Measurements from ENCODE around the gene ASB18.
"Not testable (repeated sequence)": the region's sequence is repeated elsewhere in the genome, so short reads cannot be mapped to it uniquely, and the experiment has no call there.

The ASB18 gene

GRCh38 chr2:236286873-236287545 lies 22.8 kb upstream of the ASB18 start:
- H3K4me3 ChIP-seq (ENCODE audit: control insufficient read depth in 1 of 7, extremely low read depth in 1 of 7, insufficient read depth in 4 of 7, low read depth in 2 of 7, low read length in 6 of 7): no peak overlapping the region
- ChIA-PET CTCF (no interaction called here), POLR2A (no interaction called here)
- WGBS (ENCODE audit: insufficient coverage): 98% methylated on average over 5 of the region's 7 CpGs
- peaks cover 0 to 14% (median 6%) of the 10 kb centered on the region in 5 experiments for H3K27me3 ChIP-seq (replicated peaks in 2 of 5; ENCODE audit: control insufficient read depth in 4 of 5, insufficient read depth in 5 of 5, low read length in 4 of 5)
- peaks cover 0 to 7% (median 0%) of the 10 kb centered on the region in 5 experiments for H3K9me3 ChIP-seq (ENCODE audit: control extremely low read depth in 1 of 5, control insufficient read depth in 4 of 5, insufficient read depth in 2 of 5, low read depth in 1 of 5, low read length in 4 of 5)
- no peak overlapping the region for H3K27ac ChIP-seq (ENCODE audit: insufficient read depth in 1 of 2, low read depth in 1 of 2, low read length in 2 of 2, poor library complexity in 1 of 2, severe bottlenecking in 2 of 2)
- DNase-seq: no peak
- H3K36me3 ChIP-seq (ENCODE audit: control insufficient read depth in 4 of 4, insufficient read depth in 4 of 4, low read length in 3 of 4): no peaks in the 10 kb centered on the region
- H3K4me1 ChIP-seq (ENCODE audit: control extremely low read depth in 1 of 4, control insufficient read depth in 4 of 4, insufficient read depth in 4 of 4, low read length in 3 of 4): no peaks in the 10 kb centered on the region

- POLR2A ChIA-PET: no interaction called here
Measured at GRCh38 chr2:236284208-236284607, 20.0 kb upstream of the ASB18 start.

GRCh38 chr2:236282406-236282805 lies 18.2 kb upstream of the ASB18 start:
- Histone ChIP-seq H3K4me1 (ENCODE audit: control extremely low read depth in 1 of 4, control insufficient read depth in 4 of 4, insufficient read depth in 4 of 4, low read length in 3 of 4) (no peaks in the 10 kb centered on the region), H3K4me3 (ENCODE audit: control insufficient read depth in 1 of 7, extremely low read depth in 1 of 7, insufficient read depth in 4 of 7, low read depth in 2 of 7, low read length in 6 of 7) (no peak overlapping the region), H3K27me3 (replicated peaks in 2 of 5; ENCODE audit: control insufficient read depth in 4 of 5, insufficient read depth in 5 of 5, low read length in 4 of 5) (peaks cover 0 to 3% (median 0%) of the 10 kb centered on the region in 5 experiments), H3K36me3 (ENCODE audit: control insufficient read depth in 4 of 4, insufficient read depth in 4 of 4, low read length in 3 of 4) (no peaks in the 10 kb centered on the region), H3K9me3 (ENCODE audit: control extremely low read depth in 1 of 5, control insufficient read depth in 4 of 5, insufficient read depth in 2 of 5, low read depth in 1 of 5, low read length in 4 of 5) (peaks cover 0 to 16% (median 0%) of the 10 kb centered on the region in 5 experiments), H3K27ac (ENCODE audit: insufficient read depth in 1 of 2, low read depth in 1 of 2, low read length in 2 of 2, poor library complexity in 1 of 2, severe bottlenecking in 2 of 2) (no peak overlapping the region)
- ChIA-PET CTCF (no interaction called here), POLR2A (no interaction called here)
- no peak for DNase-seq
- no CpG with 5 or more reads among the region's 1 CpG for WGBS (ENCODE audit: insufficient coverage)

More at GRCh38 chr2:236284208-236284607, 20.0 kb upstream of the ASB18 start:
- Histone ChIP-seq H3K4me1 (ENCODE audit: control extremely low read depth in 1 of 4, control insufficient read depth in 4 of 4, insufficient read depth in 4 of 4, low read length in 3 of 4) (no peaks in the 10 kb centered on the region), H3K27ac (ENCODE audit: insufficient read depth in 1 of 2, low read depth in 1 of 2, low read length in 2 of 2, poor library complexity in 1 of 2, severe bottlenecking in 2 of 2) (no peak overlapping the region), H3K36me3 (ENCODE audit: control insufficient read depth in 4 of 4, insufficient read depth in 4 of 4, low read length in 3 of 4) (no peaks in the 10 kb centered on the region), H3K4me3 (ENCODE audit: control insufficient read depth in 1 of 7, extremely low read depth in 1 of 7, insufficient read depth in 4 of 7, low read depth in 2 of 7, low read length in 6 of 7) (no peak overlapping the region), H3K27me3 (replicated peaks in 2 of 5; ENCODE audit: control insufficient read depth in 4 of 5, insufficient read depth in 5 of 5, low read length in 4 of 5) (peaks cover 0 to 3% (median 0%) of the 10 kb centered on the region in 5 experiments), H3K9me3 (ENCODE audit: control extremely low read depth in 1 of 5, control insufficient read depth in 4 of 5, insufficient read depth in 2 of 5, low read depth in 1 of 5, low read length in 4 of 5) (peaks cover 0 to 10% (median 0%) of the 10 kb centered on the region in 5 experiments)
- no peak for DNase-seq
- WGBS (ENCODE audit: insufficient coverage): no CpG with 5 or more reads among the region's 1 CpG
- CTCF ChIA-PET: no interaction called here

GRCh38 chr2:236281423-236281822 lies 17.2 kb upstream of the ASB18 start:
- no CpG with 5 or more reads among the region's 3 CpGs for WGBS (ENCODE audit: insufficient coverage)
- H3K9me3 ChIP-seq (ENCODE audit: control extremely low read depth in 1 of 5, control insufficient read depth in 4 of 5, insufficient read depth in 2 of 5, low read depth in 1 of 5, low read length in 4 of 5): peaks cover 0 to 16% (median 0%) of the 10 kb centered on the region in 5 experiments
- peaks cover 0 to 3% (median 0%) of the 10 kb centered on the region in 5 experiments for H3K27me3 ChIP-seq (replicated peaks in 2 of 5; ENCODE audit: control insufficient read depth in 4 of 5, insufficient read depth in 5 of 5, low read length in 4 of 5)
- ChIA-PET CTCF (no interaction called here), POLR2A (no interaction called here)
- H3K4me3 ChIP-seq (ENCODE audit: control insufficient read depth in 1 of 7, extremely low read depth in 1 of 7, insufficient read depth in 4 of 7, low read depth in 2 of 7, low read length in 6 of 7): no peak overlapping the region
- no peak overlapping the region for H3K27ac ChIP-seq (ENCODE audit: insufficient read depth in 1 of 2, low read depth in 1 of 2, low read length in 2 of 2, poor library complexity in 1 of 2, severe bottlenecking in 2 of 2)
- no peak for DNase-seq
- no peaks in the 10 kb centered on the region for H3K36me3 ChIP-seq (ENCODE audit: control insufficient read depth in 4 of 4, insufficient read depth in 4 of 4, low read length in 3 of 4)
- no peaks in the 10 kb centered on the region for H3K4me1 ChIP-seq (ENCODE audit: control extremely low read depth in 1 of 4, control insufficient read depth in 4 of 4, insufficient read depth in 4 of 4, low read length in 3 of 4)

GRCh38 chr2:236273126-236273525 lies 8.9 kb upstream of the ASB18 start:
- Histone ChIP-seq H3K36me3 (ENCODE audit: control insufficient read depth in 4 of 4, insufficient read depth in 4 of 4, low read length in 3 of 4) (no peaks in the 10 kb centered on the region), H3K9me3 (ENCODE audit: control extremely low read depth in 1 of 5, control insufficient read depth in 4 of 5, insufficient read depth in 2 of 5, low read depth in 1 of 5, low read length in 4 of 5) (peaks cover 2 to 14% (median 10%) of the 10 kb centered on the region in 5 experiments), H3K27me3 (replicated peaks in 2 of 5; ENCODE audit: control insufficient read depth in 4 of 5, insufficient read depth in 5 of 5, low read length in 4 of 5) (peaks cover 0 to 4% (median 0%) of the 10 kb centered on the region in 5 experiments), H3K27ac (ENCODE audit: insufficient read depth in 1 of 2, low read depth in 1 of 2, low read length in 2 of 2, poor library complexity in 1 of 2, severe bottlenecking in 2 of 2) (no peak overlapping the region), H3K4me3 (ENCODE audit: control insufficient read depth in 1 of 7, extremely low read depth in 1 of 7, insufficient read depth in 4 of 7, low read depth in 2 of 7, low read length in 6 of 7) (no peak overlapping the region), H3K4me1 (ENCODE audit: control extremely low read depth in 1 of 4, control insufficient read depth in 4 of 4, insufficient read depth in 4 of 4, low read length in 3 of 4) (no peaks in the 10 kb centered on the region)
- DNase-seq: no peak
- WGBS (ENCODE audit: insufficient coverage): 100% methylated on average over 2 of the region's 3 CpGs
- ChIA-PET CTCF (no interaction called here), POLR2A (no interaction called here)

GRCh38 chr2:236271851-236272250 lies 7.6 kb upstream of the ASB18 start:
- H3K9me3 ChIP-seq (ENCODE audit: control extremely low read depth in 1 of 5, control insufficient read depth in 4 of 5, insufficient read depth in 2 of 5, low read depth in 1 of 5, low read length in 4 of 5): peaks cover 2 to 14% (median 8%) of the 10 kb centered on the region in 5 experiments
- 98% methylated on average over 5 of the region's 5 CpGs for WGBS (ENCODE audit: insufficient coverage)
- no peak overlapping the region for H3K4me3 ChIP-seq (ENCODE audit: control insufficient read depth in 1 of 7, extremely low read depth in 1 of 7, insufficient read depth in 4 of 7, low read depth in 2 of 7, low read length in 6 of 7)
- no peak for DNase-seq
- H3K36me3 ChIP-seq (ENCODE audit: control insufficient read depth in 4 of 4, insufficient read depth in 4 of 4, low read length in 3 of 4): no peaks in the 10 kb centered on the region
- CTCF ChIA-PET: no interaction called here
- H3K27ac ChIP-seq (ENCODE audit: insufficient read depth in 1 of 2, low read depth in 1 of 2, low read length in 2 of 2, poor library complexity in 1 of 2, severe bottlenecking in 2 of 2): no peak overlapping the region
- H3K27me3 ChIP-seq (replicated peaks in 2 of 5; ENCODE audit: control insufficient read depth in 4 of 5, insufficient read depth in 5 of 5, low read length in 4 of 5): peaks cover 0 to 4% (median 0%) of the 10 kb centered on the region in 5 experiments
- H3K4me1 ChIP-seq (ENCODE audit: control extremely low read depth in 1 of 4, control insufficient read depth in 4 of 4, insufficient read depth in 4 of 4, low read length in 3 of 4): no peaks in the 10 kb centered on the region
- POLR2A ChIA-PET: no interaction called here

GRCh38 chr2:236269876-236270275 lies 5.7 kb upstream of the ASB18 start:
- POLR2A ChIA-PET; H3K4me3 ChIP-seq (ENCODE audit: control insufficient read depth in 1 of 7, extremely low read depth in 1 of 7, insufficient read depth in 4 of 7, low read depth in 2 of 7, low read length in 6 of 7); H3K4me1 ChIP-seq (ENCODE audit: control extremely low read depth in 1 of 4, control insufficient read depth in 4 of 4, insufficient read depth in 4 of 4, low read length in 3 of 4); H3K27me3 ChIP-seq (replicated peaks in 2 of 5; ENCODE audit: control insufficient read depth in 4 of 5, insufficient read depth in 5 of 5, low read length in 4 of 5); CTCF ChIA-PET; H3K36me3 ChIP-seq (ENCODE audit: control insufficient read depth in 4 of 4, insufficient read depth in 4 of 4, low read length in 3 of 4); DNase-seq; H3K27ac ChIP-seq (ENCODE audit: insufficient read depth in 1 of 2, low read depth in 1 of 2, low read length in 2 of 2, poor library complexity in 1 of 2, severe bottlenecking in 2 of 2): not testable (repeated sequence)
- peaks cover 2 to 14% (median 8%) of the 10 kb centered on the region in 5 experiments for H3K9me3 ChIP-seq (ENCODE audit: control extremely low read depth in 1 of 5, control insufficient read depth in 4 of 5, insufficient read depth in 2 of 5, low read depth in 1 of 5, low read length in 4 of 5)
